GM12878 (cell line): ENCODE results near the gene CHSY3. TPM values are rescaled to one million over a fixed set of nuclear protein-coding genes. Genes with fewer than 3 reads are reported as not detected.

Source experiments
- ATAC-seq: fragments of 200-7000 bp; cut with Tn5 transposase; 3 replicates; pipeline ENCODE4 v1.9.1; 2020; ENCODE audit warnings: mild to moderate bottlenecking, moderate library complexity
- BruUV-seq: library from RNA; stranded (reverse); fragments of 400-500 nt; replicated peaks from 2 replicates; lab custom pipeline; 2021; lab: Mats Ljungman, UMichigan
- CTCF ChIA-PET: fragments of 300-600 bp; sonication (Branson Sonifier 250); formaldehyde crosslinking; extraction: SDS; loops from one replicate; lab custom pipeline; 2021; ENCODE audit warnings: inconsistent platforms; lab: Yijun Ruan, JAX
- POLR2A ChIA-PET: fragments of 350-600 bp; formaldehyde crosslinking; extraction: SDS; loops from one replicate; lab custom pipeline; 2021; ENCODE audit warnings: inconsistent platforms; lab: Charles Lee
- RAD21 ChIA-PET: fragments of 300-600 bp; sonication (Branson Sonifier 250); formaldehyde crosslinking; loops from one replicate; lab custom pipeline; 2023; ENCODE audit warnings: antibody characterized with exemption; ENCODE audit not compliant: unreplicated experiment; lab: Charles Lee
- SMC1A ChIA-PET: fragments of 300-600 bp; sonication (Branson Sonifier 250); formaldehyde crosslinking; loops from one replicate; lab custom pipeline; 2023; ENCODE audit not compliant: unreplicated experiment, uncharacterized antibody; lab: Charles Lee
- DNase-seq: peaks from one replicate; pipeline ENCODE4 v3.0.0-alpha.2; 2011; ENCODE audit warnings: low read depth, low spot score
- FAIRE-seq: peaks from 3 replicates; lab custom pipeline; 2011; peaks lifted over from hg19 to GRCh38; lab: Jason Lieb, UNC
- H2AFZ ChIP-seq: 2 replicates; pipeline ENCODE4 v1.6.0; 2011; ENCODE audit warnings: low read depth, low read length, control low read depth; ENCODE audit not compliant: control insufficient read depth
- H3K27ac ChIP-seq: 2 replicates; pipeline ENCODE4 v1.5.1; 2011; ENCODE audit warnings: control low read depth; ENCODE audit not compliant: control insufficient read depth, insufficient read depth
- H3K27me3 ChIP-seq, 2 experiments: replicated peaks in 1 of 2; 2 replicates each; pipeline versions ENCODE4 v1.6.0 to v1.6.1; 2011; ENCODE audit warnings: low read length in 1 of 2; ENCODE audit not compliant: control insufficient read depth in 2 of 2, insufficient read depth in 2 of 2
- H3K36me3 ChIP-seq, 2 experiments: 2 replicates each; pipeline ENCODE4 v1.5.1; 2011; ENCODE audit warnings: low read length in 1 of 2; ENCODE audit not compliant: control insufficient read depth in 2 of 2, insufficient read depth in 2 of 2
- H3K4me1 ChIP-seq: 2 replicates; pipeline ENCODE4 v1.6.1; 2011; ENCODE audit warnings: mild to moderate bottlenecking, low read length, moderate library complexity, mixed read lengths; ENCODE audit not compliant: control insufficient read depth, insufficient read depth
- H3K4me2 ChIP-seq: 2 replicates; pipeline ENCODE4 v1.6.0; 2011; ENCODE audit warnings: control low read depth; ENCODE audit not compliant: control insufficient read depth, insufficient read depth
- H3K4me3 ChIP-seq: fragments of 200-600 bp; sonication (generic); 2 replicates; pipeline ENCODE4 v1.5.1; 2016
- H3K79me2 ChIP-seq: 2 replicates; pipeline ENCODE4 v1.6.0; 2011; ENCODE audit warnings: low read length; ENCODE audit not compliant: control insufficient read depth, insufficient read depth
- H3K9ac ChIP-seq: 2 replicates; pipeline ENCODE4 v1.8.0; 2011; ENCODE audit warnings: low read length, control low read depth, mixed read lengths; ENCODE audit not compliant: control insufficient read depth, insufficient read depth
- H3K9me3 ChIP-seq: replicated peaks from 3 replicates; pipeline ENCODE4 v1.5.1; 2011; ENCODE audit warnings: mild to moderate bottlenecking, low read length; ENCODE audit not compliant: control insufficient read depth, insufficient read depth
- H4K20me1 ChIP-seq: 2 replicates; pipeline ENCODE4 v1.6.0; 2011; ENCODE audit not compliant: control insufficient read depth, insufficient read depth
- CBFB ChIP-seq: IDR thresholded peaks from 2 replicates; pipeline ENCODE4 v1.6.1; 2016; ENCODE audit warnings: antibody characterized with exemption, low read depth
- FOXK2 ChIP-seq: fragments of 450-650 bp; IDR thresholded peaks from 2 replicates; pipeline ENCODE4 v1.6.1; 2017; ENCODE audit warnings: mild to moderate bottlenecking, moderate library complexity
- GATAD2B ChIP-seq: fragments of 450-650 bp; conservative IDR thresholded peaks from 2 replicates; pipeline ENCODE4 v1.6.1; 2017; ENCODE audit warnings: low read depth, mild to moderate bottlenecking, moderate library complexity
- MAX ChIP-seq: IDR thresholded peaks from 2 replicates; pipeline ENCODE4 v1.6.1; 2012; ENCODE audit warnings: low read depth, low read length, improper control_type of control experiment
- SKIL ChIP-seq: fragments of 450-650 bp; IDR thresholded peaks from 2 replicates; pipeline ENCODE4 v1.6.1; 2017; ENCODE audit warnings: mild to moderate bottlenecking, low read depth, inconsistent platforms; ENCODE audit not compliant: poor library complexity, severe bottlenecking
- ZNF687 ChIP-seq: fragments of 450-650 bp; IDR thresholded peaks from 2 replicates; pipeline ENCODE4 v1.6.1; 2017; ENCODE audit warnings: mild to moderate bottlenecking, moderate library complexity
- WGBS: methylation state at CpG from one replicate; pipeline ENCODE4 v1.1.6; 2016; ENCODE audit warnings: low lambda C conversion rate; ENCODE audit not compliant: insufficient replicate concordance, insufficient coverage; ENCODE audit errors: missing lambda C conversion rate; 5-methylcytosine and 5-hydroxymethylcytosine counted together
- in situ Hi-C: fragments of 300-500 bp; cut with MboI; formaldehyde crosslinking; loops from 9 replicates; pipeline ENCODE4 v1.14.3; 2018; ENCODE audit warnings: mixed read lengths
- intact Hi-C: fragments of 100-400 bp; cut with micrococcal nuclease; formaldehyde crosslinking; loops from one replicate; pipeline ENCODE4 v1.14.2; 2022; ENCODE audit not compliant: unreplicated experiment
- polyA plus RNA-seq, 11 experiments: library from polyadenylated mRNA; depleted of rRNA in 4 of 11; unstranded in 6 of 11; stranded (reverse) in 5 of 11; fragments of >200 nt; fragmentation: Nextera tagmentation in 4 of 11; fragmentation: Illumina TruSeq in 1 of 11; extraction: Ambion mirVana in 4 of 11; extraction: Trizol in 1 of 11; gene quantifications; 1 replicate in 1 of 11; 2 replicates in 10 of 11; pipeline versions ENCODE4 v1.2.1 to v1.2.3, GENCODE V29; 2011 to 2016; ENCODE audit warnings: inconsistent platforms in 2 of 11, missing spikeins in 2 of 11, low read depth in 1 of 11
- total RNA-seq, 4 experiments: library from RNA; depleted of rRNA in 3 of 4; stranded (reverse); fragments of >200 nt in 3 of 4; fragmentation: Illumina TruSeq in 1 of 4; extraction: Trizol in 1 of 4; gene quantifications; 2 replicates each; pipeline versions ENCODE4 v1.2.1 to v1.2.3, GENCODE V29; 2013 to 2021

CHSY3 gene
- total and polyA plus RNA-seq, 10 of the 15 experiments (the other 5 are each of a cell fraction or from before 2014, with no cell fraction given), result not detected

GRCh38 chr5:130067364-130067763 is 163.1 kb downstream of the CHSY3 start (continued):
- no peak for TF ChIP-seq ZNF687

GRCh38 chr5:130068101-130068500 is 163.8 kb downstream of the CHSY3 start:
- H3K27ac ChIP-seq, result no peak overlapping the region
- no peaks in the 10 kb centered on the region for H4K20me1 ChIP-seq
- DNase-seq (no peak), FAIRE-seq (no peak), ATAC-seq (no peak)
- ChIA-PET POLR2A (no interaction called here), RAD21 (no interaction called here), SMC1A (no interaction called here), CTCF (interaction anchor here (1.7 kb wide), 1 partner anchor 16 kb away, joined by 3 read pairs; no protein-coding TSS in a partner anchor)
- WGBS, result 5% methylated on average over 1 of the region's 1 CpG
- no peak overlapping the region for H3K4me3 ChIP-seq
- in situ Hi-C loops, result no loop called here
- no peak overlapping the region for H3K4me2 ChIP-seq
- no peaks in the 10 kb centered on the region for H3K79me2 ChIP-seq
- TF ChIP-seq GATAD2B (no peak), FOXK2 (no peak), CBFB (no peak), SKIL (no peak), MAX (no peak)
- no TSS peak for BruUV-seq
- H3K27me3 ChIP-seq, result no peaks in the 10 kb centered on the region
- no peaks in the 10 kb centered on the region for H3K9me3 ChIP-seq
- no peaks in the 10 kb centered on the region for H3K36me3 ChIP-seq
- no peaks in the 10 kb centered on the region for H3K4me1 ChIP-seq
- intact Hi-C loops, result no loop called here
- no peak overlapping the region for H2AFZ ChIP-seq
- H3K9ac ChIP-seq, result no peak overlapping the region
